NB4 (cell line): Measurements from ENCODE around the gene ZNF638.
"Not testable (repeated sequence)": the region's sequence is repeated elsewhere in the genome, so short reads cannot be mapped to it uniquely, and the experiment has no call there.

ENCODE experiments used
- DNase-seq: peaks from one replicate; pipeline ENCODE4 v3.0.0; 2010; ENCODE audit warnings: low read depth
- H3K4me3 ChIP-seq: one replicate; pipeline ENCODE4 v1.5.1; 2011; ENCODE audit warnings: mild to moderate bottlenecking, low read depth, low read length, moderate library complexity
- CTCF ChIP-seq: IDR thresholded peaks from one replicate; pipeline ENCODE4 v1.5.1; 2012; ENCODE audit warnings: low read depth, low read length
- MAX ChIP-seq: IDR thresholded peaks from 2 replicates; pipeline ENCODE4 v1.6.1; 2011; ENCODE audit warnings: low read depth, low read length
- MYC ChIP-seq: IDR thresholded peaks from 2 replicates; pipeline ENCODE4 v1.6.1; 2011; ENCODE audit warnings: low read depth, low read length
- POLR2A ChIP-seq: IDR thresholded peaks from 2 replicates; pipeline ENCODE4 v1.6.1; 2011; ENCODE audit warnings: mild to moderate bottlenecking; ENCODE audit not compliant: insufficient read length; ENCODE audit errors: extremely low read depth

The ZNF638 gene

DNA sequence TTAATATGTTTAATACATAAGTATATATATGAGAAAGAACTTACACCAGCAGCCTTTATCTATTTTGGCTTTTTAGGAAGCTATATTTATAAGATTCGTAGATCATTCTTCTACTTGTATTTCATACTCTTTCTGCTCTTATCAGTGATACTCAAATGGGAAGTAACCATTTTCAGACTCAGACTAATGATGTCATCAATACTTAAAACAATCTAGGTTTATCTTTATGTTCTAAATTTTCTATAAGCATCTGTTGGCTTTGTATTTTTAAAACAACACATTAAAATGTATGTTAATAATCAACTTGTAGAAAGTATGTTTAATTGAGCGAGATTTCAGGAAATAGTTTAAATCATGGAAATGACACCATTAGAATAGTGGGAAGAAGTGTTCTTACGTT is 70.8 kb downstream of the ZNF638 start:
- no peak overlapping the region for H3K4me3 ChIP-seq
- no peak for DNase-seq
- TF ChIP-seq MYC (no peak), MAX (no peak), CTCF (no peak), POLR2A (no peak)

DNA sequence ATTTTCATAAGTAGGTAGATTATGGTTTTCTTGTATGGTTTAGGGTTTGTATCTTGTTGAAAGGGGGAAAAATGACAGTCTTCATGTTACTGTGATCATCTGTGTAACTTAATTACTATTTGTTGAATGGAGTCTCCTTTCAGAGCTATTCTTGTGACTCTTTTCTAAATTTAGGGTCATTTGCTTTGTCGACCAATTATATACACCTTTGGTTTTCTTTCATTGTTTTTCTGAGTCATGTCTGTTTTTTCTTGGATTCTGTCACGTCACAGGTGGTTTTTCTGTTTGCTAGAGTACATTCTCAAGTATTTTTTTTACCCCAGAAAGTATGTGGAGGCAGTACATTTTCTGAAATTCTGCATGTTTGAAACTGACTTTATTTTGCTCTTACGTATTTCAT is 78.0 kb downstream of the ZNF638 start:
- no peak for DNase-seq
- TF ChIP-seq MYC (no peak), CTCF (no peak), MAX (no peak), POLR2A (no peak)
- no peak overlapping the region for H3K4me3 ChIP-seq

DNA sequence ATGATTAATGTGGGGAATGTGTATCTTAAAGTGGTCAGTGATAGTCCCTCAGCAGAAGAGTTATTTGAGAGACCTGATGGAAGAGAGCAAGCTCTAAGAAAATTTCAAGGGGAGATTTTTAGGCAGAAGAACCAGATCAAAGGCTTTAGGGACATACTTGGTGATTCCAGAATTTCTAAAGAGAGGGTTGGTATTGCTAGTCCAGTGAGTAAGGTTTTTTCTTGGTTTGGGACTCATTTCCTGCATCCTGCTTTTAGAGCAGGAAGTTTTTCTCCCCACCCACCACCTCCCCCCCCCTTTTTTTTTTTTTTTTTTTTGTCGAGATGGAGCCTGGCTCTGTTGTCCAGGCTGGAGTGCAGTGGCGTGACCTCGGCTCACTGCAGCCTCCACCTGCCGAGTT is 79.1 kb downstream of the ZNF638 start:
- no peak overlapping the region for H3K4me3 ChIP-seq
- TF ChIP-seq POLR2A (no peak), MAX (no peak), MYC (no peak), CTCF (no peak)
- no peak for DNase-seq

DNA sequence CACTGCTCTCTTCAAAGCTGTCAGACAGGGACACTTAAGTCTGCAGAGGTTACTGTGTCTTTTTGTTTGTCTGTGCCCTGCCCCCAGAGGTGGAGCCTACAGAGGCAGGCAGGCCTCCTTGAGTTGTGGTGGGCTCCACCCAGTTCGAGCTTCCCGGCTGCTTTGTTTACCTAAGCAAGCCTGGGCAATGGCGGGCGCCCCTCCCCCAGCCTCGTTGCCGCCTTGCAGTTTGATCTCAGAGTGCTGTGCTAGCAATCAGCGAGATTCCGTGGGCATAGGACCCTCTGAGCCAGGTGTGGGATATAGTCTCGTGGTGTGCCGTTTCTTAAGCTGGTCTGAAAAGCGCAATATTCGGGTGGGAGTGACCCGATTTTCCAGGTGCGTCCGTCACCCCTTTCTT is 85.3 kb downstream of the ZNF638 start:
- H3K4me3 ChIP-seq, DNase-seq: not testable (repeated sequence)

GRCh38 chr2:71417300-71418202 is 86.0 kb downstream of the ZNF638 start:
- no peak overlapping the region for H3K4me3 ChIP-seq
- DNase-seq, result no peak

More at GRCh38 chr2:71417300-71418202, 86.0 kb downstream of the ZNF638 start:
- TF ChIP-seq POLR2A (no peak), MYC (no peak), MAX (no peak), CTCF (no peak)
